A673 (cell line): ENCODE measurements around the gene LRBA. TPM values are rescaled to one million over a fixed set of nuclear protein-coding genes. Genes with fewer than 3 reads are reported as not detected.

Source experiments
- BruUV-seq: library from RNA; stranded (reverse); fragments of 400-500 nt; replicated peaks from 2 replicates; lab custom pipeline; 2021; lab: Mats Ljungman, UMichigan
- CTCF ChIA-PET: fragments of 300-600 bp; sonication (Branson Sonifier 250); formaldehyde crosslinking; loops from one replicate; lab custom pipeline; 2022; ENCODE audit warnings: antibody characterized with exemption; lab: Charles Lee
- POLR2A ChIA-PET: fragments of 300-600 bp; sonication (Branson Sonifier 250); formaldehyde crosslinking; loops from one replicate; lab custom pipeline; 2022; ENCODE audit warnings: antibody characterized with exemption; ENCODE audit not compliant: low non-redundant PET; lab: Charles Lee
- DNase-seq: peaks from one replicate; pipeline ENCODE4 v3.0.0-alpha.2; 2015; ENCODE audit warnings: low spot score
- H3K27ac ChIP-seq: fragments of 200-600 bp; sonication (generic); 2 replicates; pipeline ENCODE4 v1.5.1; 2016; ENCODE audit warnings: mixed run types, low read depth, mild to moderate bottlenecking, mixed read lengths, antibody characterized with exemption, low read length; ENCODE audit not compliant: poor library complexity, severe bottlenecking
- H3K27me3 ChIP-seq: fragments of 200-600 bp; sonication (generic); replicated peaks from 2 replicates; pipeline ENCODE4 v1.6.1; 2017; ENCODE audit warnings: mixed run types, low read depth, mild to moderate bottlenecking, mixed read lengths, antibody characterized with exemption, low read length; ENCODE audit not compliant: insufficient read depth, poor library complexity
- H3K36me3 ChIP-seq: fragments of 200-600 bp; sonication (generic); 2 replicates; pipeline ENCODE4 v1.6.1; 2016; ENCODE audit warnings: mixed run types, mild to moderate bottlenecking, mixed read lengths, antibody characterized with exemption, low read length; ENCODE audit not compliant: insufficient read depth, poor library complexity, severe bottlenecking
- H3K4me1 ChIP-seq: fragments of 200-600 bp; sonication (generic); 2 replicates; pipeline ENCODE4 v1.6.1; 2017; ENCODE audit warnings: mixed run types, mild to moderate bottlenecking, mixed read lengths, antibody characterized with exemption, low read length; ENCODE audit not compliant: insufficient read depth, poor library complexity, severe bottlenecking
- H3K4me3 ChIP-seq: fragments of 200-600 bp; sonication (generic); 2 replicates; pipeline ENCODE4 v1.5.1; 2016; ENCODE audit warnings: low read depth, mixed run types, mild to moderate bottlenecking, mixed read lengths, low read length; ENCODE audit not compliant: poor library complexity, severe bottlenecking
- H3K9me3 ChIP-seq: fragments of 200-600 bp; sonication (generic); 2 replicates; pipeline ENCODE4 v1.6.1; 2016; ENCODE audit warnings: mixed run types, low read depth, mild to moderate bottlenecking, mixed read lengths, antibody characterized with exemption, low read length; ENCODE audit not compliant: poor library complexity, severe bottlenecking
- EZH2 ChIP-seq: fragments of 200-600 bp; sonication (generic); IDR thresholded peaks from 2 replicates; pipeline ENCODE4 v1.6.1; 2017; ENCODE audit warnings: borderline replicate concordance, low read depth, mild to moderate bottlenecking, mixed read lengths, antibody characterized with exemption, low read length; ENCODE audit not compliant: poor library complexity, severe bottlenecking
- intact Hi-C: fragments of 100-400 bp; cut with micrococcal nuclease; formaldehyde crosslinking; loops from one replicate; pipeline ENCODE4 v1.10.0; 2022; ENCODE audit not compliant: unreplicated experiment
- total RNA-seq: library from RNA; stranded (reverse); gene quantifications from 2 replicates; pipeline ENCODE4 v1.2.3, GENCODE V29; 2021
- TF ChIP-seq, protein P1 (sequence below): fragments of 300-800, 200-600 bp; sonication (generic); conservative IDR thresholded peaks from 2 replicates; pipeline ENCODE4 v1.5.1; 2017; ENCODE audit warnings: low read depth, mild to moderate bottlenecking, antibody characterized with exemption, low read length, moderate library complexity, mixed read lengths

LRBA gene
- total RNA-seq, 1 experiment from 2014 or later = 35.7 TPM

DNA sequence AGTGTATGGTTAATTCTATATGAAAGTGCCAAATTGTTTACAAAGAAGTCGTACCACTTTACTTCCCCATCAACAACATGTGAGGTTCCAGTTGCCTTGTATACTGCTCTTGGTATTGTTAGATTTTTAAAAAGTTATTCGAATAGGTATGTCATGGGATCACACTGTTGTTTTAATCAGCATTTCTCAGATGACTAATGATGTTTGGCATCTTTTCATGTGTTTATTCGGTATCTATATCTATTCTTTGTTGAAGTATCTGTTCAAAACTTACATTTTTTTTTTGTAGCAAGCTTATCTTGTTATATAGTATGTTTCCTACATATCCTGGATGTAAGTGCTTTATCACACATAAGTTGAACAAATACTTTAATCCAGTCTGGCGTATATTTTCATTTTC, 532.5 kb downstream of the LRBA start:
- Histone ChIP-seq H3K9me3 (no peaks in the 10 kb centered on the region), H3K27me3 (no peaks in the 10 kb centered on the region), H3K36me3 (no peaks in the 10 kb centered on the region), H3K4me1 (no peaks in the 10 kb centered on the region), H3K27ac (no peak overlapping the region), H3K4me3 (no peak overlapping the region)
- CTCF ChIA-PET = no interaction called here
- intact Hi-C loops = no loop called here
- POLR2A ChIA-PET = no interaction called here
- no peak for DNase-seq
- TF ChIP-seq, protein P1, sequence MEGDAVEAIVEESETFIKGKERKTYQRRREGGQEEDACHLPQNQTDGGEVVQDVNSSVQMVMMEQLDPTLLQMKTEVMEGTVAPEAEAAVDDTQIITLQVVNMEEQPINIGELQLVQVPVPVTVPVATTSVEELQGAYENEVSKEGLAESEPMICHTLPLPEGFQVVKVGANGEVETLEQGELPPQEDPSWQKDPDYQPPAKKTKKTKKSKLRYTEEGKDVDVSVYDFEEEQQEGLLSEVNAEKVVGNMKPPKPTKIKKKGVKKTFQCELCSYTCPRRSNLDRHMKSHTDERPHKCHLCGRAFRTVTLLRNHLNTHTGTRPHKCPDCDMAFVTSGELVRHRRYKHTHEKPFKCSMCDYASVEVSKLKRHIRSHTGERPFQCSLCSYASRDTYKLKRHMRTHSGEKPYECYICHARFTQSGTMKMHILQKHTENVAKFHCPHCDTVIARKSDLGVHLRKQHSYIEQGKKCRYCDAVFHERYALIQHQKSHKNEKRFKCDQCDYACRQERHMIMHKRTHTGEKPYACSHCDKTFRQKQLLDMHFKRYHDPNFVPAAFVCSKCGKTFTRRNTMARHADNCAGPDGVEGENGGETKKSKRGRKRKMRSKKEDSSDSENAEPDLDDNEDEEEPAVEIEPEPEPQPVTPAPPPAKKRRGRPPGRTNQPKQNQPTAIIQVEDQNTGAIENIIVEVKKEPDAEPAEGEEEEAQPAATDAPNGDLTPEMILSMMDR = no peak
- TF ChIP-seq EZH2 = no peak
- BruUV-seq = no TSS peak

DNA sequence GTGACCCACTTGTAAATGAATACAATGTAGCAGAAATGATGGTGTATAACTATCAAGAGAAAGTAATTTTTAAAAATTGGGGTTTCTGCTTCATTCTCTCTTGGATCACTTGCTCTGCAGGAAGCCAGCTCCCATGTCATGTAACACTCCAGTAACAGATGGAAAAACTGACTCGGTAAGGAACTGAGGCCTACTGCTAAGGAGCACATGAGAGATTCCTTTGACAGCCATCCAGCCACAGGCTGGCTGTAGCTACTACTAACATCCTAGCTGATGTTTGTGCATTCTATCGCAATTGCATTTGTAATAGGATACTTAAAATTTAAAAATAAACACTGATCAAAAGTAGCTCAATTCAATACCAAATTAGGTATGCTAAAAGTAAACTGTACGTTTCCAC, 535.4 kb downstream of the LRBA start:
- H3K9me3 ChIP-seq = no peaks in the 10 kb centered on the region
- H3K4me3 ChIP-seq = no peak overlapping the region
- intact Hi-C loops = no loop called here
- no peak overlapping the region for H3K27ac ChIP-seq
- no peaks in the 10 kb centered on the region for H3K27me3 ChIP-seq
- no peaks in the 10 kb centered on the region for H3K4me1 ChIP-seq
- ChIA-PET POLR2A (interaction anchor here (0.5 to 0.6 kb wide), 2 partner anchors 175 to 760 kb away, joined by 3 to 4 read pairs; no protein-coding TSS in a partner anchor), CTCF (no interaction called here)
- TF ChIP-seq, protein P1 = no peak
- TF ChIP-seq EZH2 = no peak
- DNase-seq = no peak
- H3K36me3 ChIP-seq = no peaks in the 10 kb centered on the region
- no TSS peak for BruUV-seq

DNA sequence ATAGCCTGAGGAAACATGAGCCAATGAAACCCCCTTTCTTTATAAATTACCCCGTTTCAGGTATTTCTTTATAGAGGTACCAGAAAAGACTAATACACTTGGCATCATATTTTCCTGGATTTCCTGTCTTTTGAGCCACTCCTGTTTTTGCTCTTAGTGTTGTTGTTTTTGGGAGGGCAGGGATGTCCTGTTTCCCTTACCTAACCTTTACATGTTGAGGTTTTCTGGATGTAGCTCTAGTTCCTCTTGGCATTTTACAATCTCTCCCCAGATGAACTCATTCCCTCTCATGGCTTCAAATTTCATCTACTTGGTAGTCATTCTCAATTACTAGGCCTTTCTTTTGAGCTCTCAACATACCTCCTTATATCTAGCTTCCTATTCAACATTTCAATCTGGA, 537.2 kb downstream of the LRBA start:
- H3K9me3 ChIP-seq = no peaks in the 10 kb centered on the region
- no peaks in the 10 kb centered on the region for H3K27me3 ChIP-seq
- no peak overlapping the region for H3K27ac ChIP-seq
- H3K4me1 ChIP-seq = no peaks in the 10 kb centered on the region
- ChIA-PET POLR2A (no interaction called here), CTCF (no interaction called here)
- TF ChIP-seq EZH2 = no peak
- TF ChIP-seq, protein P1 = no peak
- no peaks in the 10 kb centered on the region for H3K36me3 ChIP-seq
- no peak for DNase-seq
- intact Hi-C loops = no loop called here
- no TSS peak for BruUV-seq
- H3K4me3 ChIP-seq = no peak overlapping the region
